Tibial artery (tissue), 4 donors: ENCODE measurements around the gene KCNQ4.

Experiments used
- DNase-seq, 2 donors: peaks; one replicate each; pipeline ENCODE4 v3.0.0-alpha.2; 2019
- H3K27ac ChIP-seq, 2 donors: fragments of 200-600 bp; sonication (generic) in 1 of 2; 1 replicate in 1 of 2; 2 replicates in 1 of 2; pipeline ENCODE4 v1.5.1; 2018 to 2019; ENCODE audit warnings: mild to moderate bottlenecking in 1 of 2
- H3K27me3 ChIP-seq, 2 donors: fragments of 200-600 bp; sonication (generic) in 1 of 2; one replicate each; pipeline versions ENCODE4 v1.5.1 to v1.6.0; 2016 to 2019
- H3K36me3 ChIP-seq, 3 donors: fragments of 200-600 bp; sonication (generic) in 2 of 3; one replicate each; pipeline ENCODE4 v1.5.1; 2016 to 2019; ENCODE audit warnings: mild to moderate bottlenecking in 2 of 3
- H3K4me1 ChIP-seq, 4 donors: fragments of 200-600 bp; sonication (generic) in 2 of 4; 1 replicate in 3 of 4; 2 replicates in 1 of 4; pipeline ENCODE4 v1.5.1; 2016 to 2019
- H3K4me3 ChIP-seq, 2 donors: fragments of 200-600 bp; sonication (generic) in 1 of 2; 1 replicate in 1 of 2; 2 replicates in 1 of 2; pipeline ENCODE4 v1.5.1; 2018 to 2019; ENCODE audit warnings: mild to moderate bottlenecking in 2 of 2
- H3K9me3 ChIP-seq, 3 donors: fragments of 200-600 bp; sonication (generic) in 1 of 3; one replicate each; pipeline ENCODE4 v1.5.1; 2016 to 2019
- CTCF ChIP-seq, 2 experiments: fragments of 200-600 bp in 1 of 2; fragments of 450-650 bp in 1 of 2; IDR thresholded peaks; one replicate each; pipeline ENCODE4 v1.5.1; 2017 to 2019; ENCODE audit warnings: antibody characterized with exemption in 2 of 2, mild to moderate bottlenecking in 1 of 2, moderate library complexity in 1 of 2
- intact Hi-C: fragments of 100-400 bp; cut with DNase I; formaldehyde crosslinking; loops from one replicate; pipeline ENCODE4 v1.15.0; 2023; ENCODE audit warnings: low total_unique reads

Gene KCNQ4

GRCh38 chr1:40757084-40757483 is 26.5 kb upstream of the KCNQ4 start:
- H3K4me3 ChIP-seq = no peak overlapping the region
- intact Hi-C loops = no loop called here
- H3K27me3 ChIP-seq = no peaks in the 10 kb centered on the region
- no peaks in the 10 kb centered on the region for H3K9me3 ChIP-seq
- H3K4me1 ChIP-seq = peaks cover 0 to 15% (median 5%) of the 10 kb centered on the region in 4 donors
- no peak for TF ChIP-seq CTCF (IDR thresholded peaks at IDR 0.05)
- H3K27ac ChIP-seq = no peak overlapping the region
- DNase-seq = no peak
- peaks cover 49 to 86% (median 84%) of the 10 kb centered on the region in 3 donors for H3K36me3 ChIP-seq

GRCh38 chr1:40758004-40758403 is 25.6 kb upstream of the KCNQ4 start:
- DNase-seq = no peak
- no peaks in the 10 kb centered on the region for H3K27me3 ChIP-seq
- H3K4me3 ChIP-seq = no peak overlapping the region
- no peaks in the 10 kb centered on the region for H3K9me3 ChIP-seq
- peaks cover 53 to 94% (median 82%) of the 10 kb centered on the region in 3 donors for H3K36me3 ChIP-seq
- intact Hi-C loops = no loop called here
- TF ChIP-seq CTCF (IDR thresholded peaks at IDR 0.05) = no peak
- no peak overlapping the region for H3K27ac ChIP-seq
- H3K4me1 ChIP-seq = peaks cover 0 to 16% (median 5%) of the 10 kb centered on the region in 4 donors

- Histone ChIP-seq H3K4me3 (no peak overlapping the region), H3K4me1 (peaks cover 0 to 16% (median 5%) of the 10 kb centered on the region in 4 donors), H3K36me3 (peaks cover 55 to 94% (median 82%) of the 10 kb centered on the region in 3 donors), H3K27me3 (no peaks in the 10 kb centered on the region), H3K9me3 (no peaks in the 10 kb centered on the region), H3K27ac (no peak overlapping the region)
- no peak for DNase-seq
- intact Hi-C loops = no loop called here
- no peak for TF ChIP-seq CTCF (IDR thresholded peaks at IDR 0.05)
Measured at GRCh38 chr1:40758578-40759343, 24.8 kb upstream of the KCNQ4 start.

- Histone ChIP-seq H3K4me1 (peaks cover 0 to 16% (median 5%) of the 10 kb centered on the region in 4 donors), H3K27me3 (no peaks in the 10 kb centered on the region), H3K36me3 (peaks cover 45 to 95% (median 82%) of the 10 kb centered on the region in 3 donors), H3K9me3 (no peaks in the 10 kb centered on the region), H3K4me3 (no peak overlapping the region), H3K27ac (no peak overlapping the region)
- no peak for TF ChIP-seq CTCF (IDR thresholded peaks at IDR 0.05)
- DNase-seq = no peak
- intact Hi-C loops = loop anchor here (5.0 kb wide), 1 partner anchor 84 kb away; no protein-coding TSS in a partner anchor
Measured at GRCh38 chr1:40760984-40761383, 22.6 kb upstream of the KCNQ4 start.

GRCh38 chr1:40762144-40762923 is 21.3 kb upstream of the KCNQ4 start:
- Histone ChIP-seq H3K27me3 (no peaks in the 10 kb centered on the region), H3K9me3 (no peaks in the 10 kb centered on the region), H3K4me1 (peaks cover 0 to 16% (median 5%) of the 10 kb centered on the region in 4 donors), H3K4me3 (no peak overlapping the region), H3K36me3 (peaks cover 55 to 95% (median 83%) of the 10 kb centered on the region in 3 donors), H3K27ac (no peak overlapping the region)
- intact Hi-C loops = loop anchor here (5.0 kb wide), 1 partner anchor 85 kb away; no protein-coding TSS in a partner anchor
- DNase-seq = no peak
- TF ChIP-seq CTCF (IDR thresholded peaks at IDR 0.05) = no peak
